HFFc6 (cell line): ENCODE data around the gene TNFRSF11A. TPM values are rescaled to one million over a fixed set of nuclear protein-coding genes. Genes with fewer than 3 reads are reported as not detected.
A peak's percentile ranks its signal among the peaks of the same experiment; 100 is the strongest.

ENCODE experiments used
- DNase-seq: peaks from one replicate; pipeline ENCODE4 v3.0.0-alpha.2; 2018
- H3K27ac Mint-ChIP-seq: 2 replicates; pipeline ENCODE4 v1.8.0; 2020; ENCODE audit warnings: mild to moderate bottlenecking, mixed read lengths
- H3K27me3 Mint-ChIP-seq: 2 replicates; pipeline ENCODE4 v1.8.0; 2021; ENCODE audit warnings: mild to moderate bottlenecking, moderate library complexity, mixed read lengths; ENCODE audit not compliant: insufficient read depth
- H3K36me3 Mint-ChIP-seq: 2 replicates; pipeline ENCODE4 v1.8.0; 2021; ENCODE audit warnings: low read depth, mixed read lengths
- H3K4me1 Mint-ChIP-seq: 2 replicates; pipeline ENCODE4 v1.8.0; 2020; ENCODE audit warnings: low read depth, mixed read lengths
- H3K4me3 Mint-ChIP-seq: 2 replicates; pipeline ENCODE4 v1.8.0; 2020; ENCODE audit warnings: mild to moderate bottlenecking, moderate library complexity, mixed read lengths
- H3K9me3 Mint-ChIP-seq: 2 replicates; pipeline ENCODE4 v1.8.0; 2020; ENCODE audit warnings: mild to moderate bottlenecking, mixed read lengths
- CTCF ChIP-seq: fragments of 200-600 bp; sonication (generic); IDR thresholded peaks from 2 replicates; pipeline ENCODE4 v1.5.0; 2021; ENCODE audit warnings: antibody characterized with exemption, mild to moderate bottlenecking
- total RNA-seq, 6 experiments: library from RNA; stranded (reverse); fragmentation: NEBNext Ultra II Directional; extraction: Animal tissue kit (Norgen Biotek cat#: 25700); gene quantifications; 2 replicates in 1 of 6; 3 replicates in 5 of 6; pipeline ENCODE4 v1.2.3, GENCODE V29; 2021

Gene TNFRSF11A
- total RNA-seq, 6 experiments from 2014 or later: 0.05 TPM; not detected in 5

GRCh38 chr18:62398291-62398690, 73.2 kb downstream of the TNFRSF11A start:
- Mint-ChIP-seq H3K4me3 (no peak overlapping the region), H3K27me3 (peaks cover 31% of the 10 kb centered on the region), H3K27ac (no peak overlapping the region), H3K36me3 (no peaks in the 10 kb centered on the region), H3K4me1 (no peaks in the 10 kb centered on the region), H3K9me3 (no peaks in the 10 kb centered on the region)
- DNase-seq: no peak
- TF ChIP-seq CTCF: no peak

GRCh38 chr18:62399276-62399675, 74.2 kb downstream of the TNFRSF11A start:
- Mint-ChIP-seq H3K9me3 (no peaks in the 10 kb centered on the region), H3K4me1 (no peaks in the 10 kb centered on the region), H3K27me3 (peaks cover 25% of the 10 kb centered on the region), H3K4me3 (no peak overlapping the region), H3K27ac (no peak overlapping the region), H3K36me3 (no peaks in the 10 kb centered on the region)
- no peak for DNase-seq
- no peak for TF ChIP-seq CTCF

- no peak for DNase-seq
- no peaks in the 10 kb centered on the region for H3K4me1 Mint-ChIP-seq
- no peak overlapping the region for H3K4me3 Mint-ChIP-seq
- no peaks in the 10 kb centered on the region for H3K9me3 Mint-ChIP-seq
- no peak overlapping the region for H3K27ac Mint-ChIP-seq
- H3K27me3 Mint-ChIP-seq: peaks cover 25% of the 10 kb centered on the region
- TF ChIP-seq CTCF: peak; percentile 33; the same call in 1 of the 2 replicates
- no peaks in the 10 kb centered on the region for H3K36me3 Mint-ChIP-seq
Observed at GRCh38 chr18:62399781-62400308, 74.7 kb downstream of the TNFRSF11A start.

- Mint-ChIP-seq H3K9me3 (no peaks in the 10 kb centered on the region), H3K4me1 (no peaks in the 10 kb centered on the region), H3K4me3 (no peak overlapping the region), H3K27me3 (peaks cover 22% of the 10 kb centered on the region), H3K36me3 (no peaks in the 10 kb centered on the region), H3K27ac (no peak overlapping the region)
- TF ChIP-seq CTCF: no peak
- no peak for DNase-seq
Observed at GRCh38 chr18:62400916-62401315, 75.8 kb downstream of the TNFRSF11A start.

GRCh38 chr18:62402342-62402948, 77.3 kb downstream of the TNFRSF11A start:
- TF ChIP-seq CTCF: no peak
- no peak for DNase-seq
- no peak overlapping the region for H3K27ac Mint-ChIP-seq

More at GRCh38 chr18:62402342-62402948, 77.3 kb downstream of the TNFRSF11A start:
- Mint-ChIP-seq H3K36me3 (no peaks in the 10 kb centered on the region), H3K4me3 (no peak overlapping the region), H3K27me3 (peaks cover 22% of the 10 kb centered on the region), H3K9me3 (no peaks in the 10 kb centered on the region), H3K4me1 (no peaks in the 10 kb centered on the region)
